ENCODE measurements around the gene TWIST1. TPM values are rescaled to one million over a fixed set of nuclear protein-coding genes. Genes with fewer than 3 reads are reported as not detected.

Gene TWIST1
- polyA plus RNA-seq, 6 donors from 2014 or later = not detected

DNA sequence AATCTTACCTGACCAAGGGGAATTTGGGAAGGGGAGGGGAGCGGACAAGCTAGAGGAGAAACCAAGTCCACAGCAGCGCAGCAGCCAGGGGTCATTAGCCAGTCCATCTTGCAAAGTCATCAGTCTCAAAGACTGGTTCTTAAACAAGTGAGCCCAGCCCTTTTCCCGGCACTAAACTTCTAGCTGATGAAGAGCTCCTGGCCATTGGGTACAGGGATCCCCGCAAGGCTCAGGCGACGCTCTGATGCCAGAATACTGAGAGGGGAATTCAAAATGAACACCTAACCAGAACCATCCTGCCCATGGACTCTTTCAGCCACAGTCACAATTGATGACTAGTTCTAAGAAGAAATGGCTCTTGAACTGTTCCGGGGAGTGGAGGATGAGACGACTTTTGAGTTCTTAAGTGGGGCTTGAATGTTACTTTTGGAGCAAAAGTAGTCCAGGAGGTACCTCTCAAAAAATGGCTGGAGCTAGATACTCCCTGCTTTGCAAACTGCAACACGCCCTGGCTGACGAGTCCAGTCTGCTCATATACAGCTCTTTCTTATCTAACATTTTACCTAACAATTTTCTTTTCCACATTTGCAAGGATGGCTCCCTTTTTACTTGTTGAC is 2.5 kb upstream of the TWIST1 start:
- Mint-ChIP-seq H3K27me3 (peaks cover 54 to 70% (median 67%) of the 10 kb centered on the region in 3 donors), H3K27ac (no peak overlapping the region), H3K9me3 (peaks cover 0 to 4% (median 0%) of the 10 kb centered on the region in 7 donors), H3K36me3 (no peaks in the 10 kb centered on the region), H3K4me1 (peaks cover 13 to 21% (median 18%) of the 10 kb centered on the region in 3 donors), H3K4me3 (peak overlapping the region in 2 of 8 donors; percentile 41 to 72)
- ATAC-seq (ENCODE audit: low read depth in 2 of 2) (no peak), DNase-seq (no peak)

DNA sequence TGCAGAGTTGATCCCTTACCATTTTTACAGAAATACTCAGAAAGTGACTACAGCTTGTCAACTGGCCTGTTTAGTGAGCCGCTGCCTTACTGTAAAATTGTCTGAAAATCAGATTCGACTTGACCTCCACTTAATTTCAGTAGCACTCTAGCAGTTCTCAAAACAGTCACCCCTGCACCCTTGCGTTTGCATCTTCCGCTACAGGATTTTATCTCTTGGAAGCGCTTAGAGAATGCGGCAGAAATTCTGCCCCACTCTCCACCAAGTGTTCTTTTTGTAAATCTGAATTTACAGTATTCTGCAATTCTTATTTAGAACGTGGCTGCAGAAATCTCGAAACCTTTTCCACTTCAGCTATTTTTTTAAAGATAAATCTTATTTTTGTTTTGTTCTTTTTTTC is 1.9 kb upstream of the TWIST1 start:
- Mint-ChIP-seq H3K4me3 (peak overlapping the region in 3 of 8 donors; percentile 19 to 70 (median 42)), H3K4me1 (peaks cover 13 to 21% (median 18%) of the 10 kb centered on the region in 3 donors), H3K27ac (no peak overlapping the region), H3K27me3 (peaks cover 57 to 72% (median 70%) of the 10 kb centered on the region in 3 donors), H3K36me3 (no peaks in the 10 kb centered on the region), H3K9me3 (no peaks in the 10 kb centered on the region)
- no peak for ATAC-seq (ENCODE audit: low read depth in 2 of 2)
- DNase-seq = no peak

DNA sequence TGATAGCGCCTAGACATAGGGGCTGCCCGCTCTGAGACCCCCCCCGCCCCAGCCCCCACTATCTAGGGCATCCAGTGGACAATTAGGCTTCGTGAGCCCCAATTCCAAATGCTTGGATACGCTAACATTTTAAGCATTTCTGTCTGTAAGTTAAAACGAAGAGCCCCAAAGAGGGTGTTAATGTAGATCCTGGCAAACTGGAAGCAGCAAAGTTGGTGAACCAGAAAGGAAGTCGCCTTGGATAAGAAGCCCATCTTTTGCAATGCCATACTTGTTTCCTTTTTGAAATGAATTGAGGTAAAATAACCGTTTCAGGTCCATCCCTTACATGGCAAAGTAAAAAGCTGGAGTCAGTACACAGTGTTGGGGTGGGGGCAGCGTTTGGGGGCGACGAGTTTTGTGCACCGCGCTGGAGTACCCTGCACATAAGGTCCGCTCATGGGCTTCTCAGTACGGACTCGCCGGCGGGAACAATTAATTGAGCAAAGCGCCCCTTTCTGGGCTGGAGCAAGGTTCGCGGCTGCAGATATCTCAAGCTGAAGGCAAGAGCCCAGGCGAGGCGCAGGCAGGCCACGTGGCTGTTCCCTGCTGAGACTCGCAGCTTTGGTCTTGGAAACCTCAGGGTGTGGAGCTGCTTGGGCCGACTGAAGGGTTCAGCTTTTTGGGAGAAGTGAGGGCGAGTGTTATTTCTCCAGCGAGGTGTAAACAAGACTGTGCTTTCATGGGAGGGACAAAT is 1.4 kb upstream of the TWIST1 start:
- peak overlapping the region; percentile 42 to 84 (median 70) for H3K4me3 Mint-ChIP-seq
- no peaks in the 10 kb centered on the region for H3K36me3 Mint-ChIP-seq
- no peak overlapping the region for H3K27ac Mint-ChIP-seq
- H3K4me1 Mint-ChIP-seq = peaks cover 13 to 21% (median 18%) of the 10 kb centered on the region in 3 donors
- no peak for ATAC-seq (ENCODE audit: low read depth in 2 of 2)
- peaks cover 57 to 72% (median 70%) of the 10 kb centered on the region in 3 donors for H3K27me3 Mint-ChIP-seq
- no peaks in the 10 kb centered on the region for H3K9me3 Mint-ChIP-seq
- no peak for DNase-seq

DNA sequence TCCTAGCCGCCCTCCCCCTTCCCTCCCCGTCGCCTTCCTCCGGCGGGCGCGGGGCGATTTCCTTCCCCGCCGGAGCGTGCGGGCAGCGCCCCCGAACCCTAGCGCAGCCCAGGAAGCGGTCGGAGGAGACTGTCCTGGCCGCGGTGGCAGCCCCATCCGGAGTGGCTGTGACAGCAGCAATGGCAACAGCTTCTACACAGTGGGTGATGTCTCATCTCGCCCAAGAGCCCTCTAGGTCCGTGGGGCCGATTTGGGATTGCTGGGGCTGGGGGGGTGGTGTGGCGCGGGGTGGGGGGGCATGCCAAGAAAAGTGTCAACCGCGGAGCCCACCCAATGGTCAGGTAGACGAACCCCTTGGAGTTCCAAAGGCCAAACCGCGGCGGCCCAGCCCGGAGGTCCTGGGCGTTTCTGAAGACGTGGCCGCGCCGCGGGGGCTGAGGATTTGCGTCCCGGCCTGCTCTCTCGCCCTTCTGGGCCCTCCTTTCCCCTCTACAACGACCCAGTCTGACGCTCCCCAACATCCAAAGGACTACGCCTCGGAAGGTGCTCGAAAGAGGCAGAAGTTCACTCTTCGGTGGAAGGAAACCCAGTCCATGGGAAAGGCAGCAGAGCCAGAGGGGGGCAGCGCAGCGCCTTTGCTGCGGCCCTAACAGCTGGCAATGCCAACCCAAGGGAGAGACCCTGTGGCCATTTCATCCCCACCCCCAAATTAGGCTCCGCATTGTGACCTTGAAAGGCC is 603 bp upstream of the TWIST1 start:
- Mint-ChIP-seq H3K9me3 (peaks cover 0 to 2% (median 0%) of the 10 kb centered on the region in 7 donors), H3K36me3 (no peaks in the 10 kb centered on the region), H3K4me3 (peak overlapping the region; percentile 42 to 84 (median 72)), H3K4me1 (peaks cover 13 to 21% (median 18%) of the 10 kb centered on the region in 3 donors), H3K27ac (peak overlapping the region in 1 of 6 donors; percentile 78), H3K27me3 (peaks cover 57 to 69% (median 68%) of the 10 kb centered on the region in 3 donors)
- DNase-seq (no peak), ATAC-seq (ENCODE audit: low read depth in 2 of 2) (peak in 1 of 2 donors; percentile 12)

GRCh38 chr7:19116121-19117090 is 1.0 kb downstream of the TWIST1 start:
- Mint-ChIP-seq H3K4me1 (peaks cover 13 to 26% (median 19%) of the 10 kb centered on the region in 3 donors), H3K27ac (peak overlapping the region in 1 of 6 donors; percentile 69), H3K36me3 (peaks cover 0 to 1% of the 10 kb centered on the region in 2 donors), H3K9me3 (peaks cover 0 to 6% (median 3%) of the 10 kb centered on the region in 7 donors), H3K27me3 (peaks cover 61 to 72% (median 69%) of the 10 kb centered on the region in 3 donors), H3K4me3 (peak overlapping the region; percentile 21 to 88 (median 84))
- DNase-seq (no peak), ATAC-seq (ENCODE audit: low read depth in 2 of 2) (peak; percentile 15 to 25)

DNA sequence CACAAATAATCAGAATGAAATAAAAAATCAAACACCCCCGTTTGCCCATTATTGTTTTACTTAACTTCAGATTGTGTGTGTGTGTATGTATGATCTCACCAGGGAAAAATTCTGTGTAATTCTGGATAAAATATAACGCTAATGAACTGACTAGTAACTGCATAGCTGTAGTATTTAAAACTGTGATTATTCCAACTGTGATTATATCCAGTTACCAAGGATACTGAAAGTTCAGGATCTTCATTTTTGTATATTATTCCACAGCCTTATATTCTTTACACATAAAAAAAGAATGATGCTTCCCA is 2.9 kb downstream of the TWIST1 start:
- Mint-ChIP-seq H3K36me3 (peaks cover 0 to 6% of the 10 kb centered on the region in 2 donors), H3K4me1 (peaks cover 17 to 30% (median 26%) of the 10 kb centered on the region in 3 donors), H3K27ac (no peak overlapping the region), H3K4me3 (no peak overlapping the region), H3K27me3 (peaks cover 70 to 75% (median 72%) of the 10 kb centered on the region in 3 donors), H3K9me3 (peaks cover 0 to 13% (median 6%) of the 10 kb centered on the region in 7 donors)
- DNase-seq (no peak), ATAC-seq (ENCODE audit: low read depth in 2 of 2) (no peak)

GRCh38 chr7:19113855-19114550 is 3.4 kb downstream of the TWIST1 start:
- H3K27ac Mint-ChIP-seq = no peak overlapping the region
- H3K36me3 Mint-ChIP-seq = peaks cover 0 to 6% of the 10 kb centered on the region in 2 donors
- peaks cover 0 to 14% (median 6%) of the 10 kb centered on the region in 7 donors for H3K9me3 Mint-ChIP-seq
- DNase-seq (no peak), ATAC-seq (ENCODE audit: low read depth in 2 of 2) (no peak)
- peaks cover 17 to 30% (median 24%) of the 10 kb centered on the region in 3 donors for H3K4me1 Mint-ChIP-seq
- H3K27me3 Mint-ChIP-seq = peaks cover 70 to 75% (median 75%) of the 10 kb centered on the region in 3 donors
- no peak overlapping the region for H3K4me3 Mint-ChIP-seq

GRCh38 chr7:19113002-19113350 is 4.5 kb downstream of the TWIST1 start:
- Mint-ChIP-seq H3K4me1 (peaks cover 13 to 27% (median 20%) of the 10 kb centered on the region in 3 donors), H3K27ac (no peak overlapping the region), H3K9me3 (peaks cover 0 to 17% (median 6%) of the 10 kb centered on the region in 7 donors), H3K27me3 (peaks cover 73 to 75% (median 75%) of the 10 kb centered on the region in 3 donors), H3K36me3 (peaks cover 0 to 6% of the 10 kb centered on the region in 2 donors), H3K4me3 (peak overlapping the region in 1 of 8 donors; percentile 24)
- no peak for ATAC-seq (ENCODE audit: low read depth in 2 of 2)
- DNase-seq = no peak

- DNase-seq = no peak
Measured at GRCh38 chr7:19112274-19113001, 5.0 kb downstream of the TWIST1 start.

DNA sequence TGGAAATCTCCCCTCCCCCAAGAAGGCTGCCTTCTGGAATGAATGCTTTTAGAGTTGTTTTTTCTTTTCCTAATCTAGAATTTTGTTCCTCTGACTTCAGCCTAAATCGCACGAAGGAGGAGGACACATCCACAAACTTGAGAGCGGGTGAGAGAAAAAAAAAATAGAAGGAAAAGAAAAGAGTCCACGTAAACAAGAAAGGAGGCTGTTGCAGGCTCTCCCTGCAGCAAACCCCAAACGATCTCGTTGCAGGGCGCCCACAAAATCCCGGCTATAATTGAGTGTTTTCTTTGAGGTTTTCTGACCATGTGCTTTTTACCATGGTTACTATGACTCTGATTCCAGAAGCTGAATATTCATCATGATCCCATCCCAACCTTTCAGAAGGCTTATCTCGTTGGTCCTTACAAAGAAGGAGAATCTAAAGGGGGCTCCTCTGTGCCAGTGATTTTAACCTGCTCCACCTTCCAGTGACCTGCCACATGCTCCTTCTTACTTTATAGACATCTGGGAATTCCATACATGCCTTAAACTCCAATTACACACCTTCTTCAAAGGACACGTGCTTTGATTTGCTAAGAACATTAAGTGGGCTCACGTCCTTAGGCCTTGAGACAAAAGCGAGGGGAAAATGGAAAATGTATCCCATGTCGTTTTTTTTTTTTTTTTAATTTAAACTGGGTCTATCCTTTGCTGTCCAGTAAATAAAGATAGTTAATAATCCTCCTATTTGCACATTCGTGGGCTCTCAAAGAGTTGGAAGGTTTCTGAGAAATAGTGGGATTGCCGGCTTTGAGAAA is 5.8 kb downstream of the TWIST1 start:
- peak overlapping the region in 2 of 6 donors; percentile 13 to 69 for H3K27ac Mint-ChIP-seq
- peak overlapping the region in 5 of 8 donors; percentile 19 to 49 (median 33) for H3K4me3 Mint-ChIP-seq
- H3K9me3 Mint-ChIP-seq = peaks cover 0 to 17% (median 6%) of the 10 kb centered on the region in 7 donors
- peaks cover 23 to 40% (median 33%) of the 10 kb centered on the region in 3 donors for H3K4me1 Mint-ChIP-seq
- peaks cover 0 to 6% of the 10 kb centered on the region in 2 donors for H3K36me3 Mint-ChIP-seq
- no peak for ATAC-seq (ENCODE audit: low read depth in 2 of 2)
- H3K27me3 Mint-ChIP-seq = peaks cover 86 to 88% (median 88%) of the 10 kb centered on the region in 3 donors
- DNase-seq = no peak

More at GRCh38 chr7:19112274-19113001, 5.0 kb downstream of the TWIST1 start:
- peaks cover 0 to 17% (median 6%) of the 10 kb centered on the region in 7 donors for H3K9me3 Mint-ChIP-seq
- peaks cover 18 to 32% (median 25%) of the 10 kb centered on the region in 3 donors for H3K4me1 Mint-ChIP-seq
- peak in 1 of 2 donors; percentile 13 for ATAC-seq (ENCODE audit: low read depth in 2 of 2)
- H3K36me3 Mint-ChIP-seq = peaks cover 0 to 6% of the 10 kb centered on the region in 2 donors
- peak overlapping the region in 4 of 8 donors; percentile 19 to 49 (median 34) for H3K4me3 Mint-ChIP-seq
- peak overlapping the region in 1 of 6 donors; percentile 69 for H3K27ac Mint-ChIP-seq
- peaks cover 79 to 81% (median 80%) of the 10 kb centered on the region in 3 donors for H3K27me3 Mint-ChIP-seq

- Mint-ChIP-seq H3K27me3 (peaks cover 88 to 91% (median 90%) of the 10 kb centered on the region in 3 donors), H3K4me1 (peaks cover 18 to 43% (median 34%) of the 10 kb centered on the region in 3 donors), H3K4me3 (no peak overlapping the region), H3K27ac (peak overlapping the region in 3 of 6 donors; percentile 4 to 22 (median 13)), H3K9me3 (peaks cover 0 to 17% (median 6%) of the 10 kb centered on the region in 7 donors), H3K36me3 (peaks cover 0 to 6% of the 10 kb centered on the region in 2 donors)
- ATAC-seq (ENCODE audit: low read depth in 2 of 2) (no peak), DNase-seq (no peak)
Measured at GRCh38 chr7:19110776-19111175, 6.7 kb downstream of the TWIST1 start.
